SK-N-MC (cell line): Measurements from ENCODE around the gene VAMP8.

Experiments used
- DNase-seq: peaks from one replicate; pipeline ENCODE4 v3.0.0-alpha.2; 2011; ENCODE audit warnings: low read depth, low spot score
- H3K27ac ChIP-seq: fragments of 200-600 bp; sonication (generic); 2 replicates; pipeline ENCODE4 v1.5.1; 2016; ENCODE audit warnings: mixed run types
- H3K36me3 ChIP-seq: fragments of 200-600 bp; sonication (generic); 2 replicates; pipeline ENCODE4 v1.6.1; 2017; ENCODE audit warnings: antibody characterized with exemption, low read length, mixed read lengths; ENCODE audit not compliant: insufficient read depth
- H3K4me3 ChIP-seq: fragments of 200-600 bp; sonication (generic); 2 replicates; pipeline ENCODE4 v1.5.1; 2016
- H3K9ac ChIP-seq: fragments of 200-600 bp; sonication (generic); 2 replicates; pipeline ENCODE4 v1.8.0; 2017; ENCODE audit warnings: mixed run types, mixed read lengths; ENCODE audit not compliant: insufficient read length
- H3K9me3 ChIP-seq: fragments of 200-600 bp; sonication (generic); 2 replicates; pipeline ENCODE4 v1.6.1; 2017; ENCODE audit warnings: low read depth, mild to moderate bottlenecking, antibody characterized with exemption, low read length, moderate library complexity, mixed read lengths
- EZH2 ChIP-seq: fragments of 200-600 bp; sonication (generic); IDR thresholded peaks from one replicate; pipeline ENCODE4 v1.6.1; 2017; ENCODE audit warnings: antibody characterized with exemption
- FOXP2 ChIP-seq: optimal IDR thresholded peaks from 2 replicates; pipeline ENCODE3; 2011; ENCODE audit warnings: mild to moderate bottlenecking, moderate library complexity; ENCODE audit not compliant: insufficient read depth; ENCODE audit errors: extremely low read length, control extremely low read depth
- POLR2AphosphoS5 ChIP-seq: IDR thresholded peaks from 2 replicates; pipeline ENCODE4 v1.6.1; 2012; ENCODE audit warnings: mild to moderate bottlenecking, low read depth, low read length, borderline replicate concordance

VAMP8 gene

DNA sequence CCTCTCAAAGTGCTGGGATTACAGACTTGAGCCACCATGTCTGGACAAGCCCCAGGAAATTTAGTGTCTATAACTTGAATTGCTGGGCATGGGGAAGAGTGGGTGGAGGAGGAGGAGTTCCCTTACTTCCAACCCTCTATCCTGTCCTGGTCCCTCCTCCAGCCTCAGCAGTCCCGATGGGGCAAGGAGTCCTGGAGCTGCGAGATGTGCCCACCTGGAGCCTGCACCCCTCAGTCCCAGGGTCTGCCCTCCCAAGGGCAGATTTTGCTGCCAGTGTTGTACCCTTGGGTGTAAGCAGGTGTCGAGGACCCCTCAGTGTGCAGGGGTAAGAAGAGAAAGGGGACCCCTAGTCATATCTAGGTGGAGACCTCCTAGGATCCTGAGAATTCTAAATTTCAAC, 2.8 kb downstream of the VAMP8 start:
- no peak for DNase-seq
- Histone ChIP-seq H3K36me3 (no peaks in the 10 kb centered on the region), H3K9ac (no peak overlapping the region), H3K4me3 (no peak overlapping the region), H3K27ac (no peak overlapping the region), H3K9me3 (no peaks in the 10 kb centered on the region)
- TF ChIP-seq POLR2AphosphoS5 (no peak), EZH2 (no peak), FOXP2 (no peak)

DNA sequence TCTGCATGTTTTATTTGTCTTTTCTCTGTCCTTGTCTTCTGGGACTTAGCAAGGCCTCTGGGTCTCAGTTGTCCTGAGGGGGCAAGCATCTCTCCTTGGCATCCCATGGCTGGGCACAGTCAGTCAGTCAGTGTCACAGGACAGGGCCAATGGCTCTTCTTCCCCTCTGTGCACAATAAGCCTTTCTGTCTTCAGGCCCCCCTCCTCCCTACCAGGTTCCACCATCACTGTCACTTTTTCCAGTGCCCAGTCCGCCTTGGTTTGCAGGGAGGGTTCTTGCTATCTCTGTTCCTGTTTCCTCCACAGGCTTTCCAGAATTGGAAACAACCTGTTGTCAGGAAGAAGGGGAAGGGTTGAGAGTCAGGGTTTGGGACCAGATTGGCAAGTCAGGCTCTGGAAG, 5.1 kb downstream of the VAMP8 start:
- no peak overlapping the region for H3K27ac ChIP-seq
- no peak overlapping the region for H3K9ac ChIP-seq
- no peak for TF ChIP-seq FOXP2
- no peak for TF ChIP-seq POLR2AphosphoS5
- TF ChIP-seq EZH2: no peak
- H3K9me3 ChIP-seq: no peaks in the 10 kb centered on the region
- H3K4me3 ChIP-seq: no peak overlapping the region
- no peaks in the 10 kb centered on the region for H3K36me3 ChIP-seq
- no peak for DNase-seq

DNA sequence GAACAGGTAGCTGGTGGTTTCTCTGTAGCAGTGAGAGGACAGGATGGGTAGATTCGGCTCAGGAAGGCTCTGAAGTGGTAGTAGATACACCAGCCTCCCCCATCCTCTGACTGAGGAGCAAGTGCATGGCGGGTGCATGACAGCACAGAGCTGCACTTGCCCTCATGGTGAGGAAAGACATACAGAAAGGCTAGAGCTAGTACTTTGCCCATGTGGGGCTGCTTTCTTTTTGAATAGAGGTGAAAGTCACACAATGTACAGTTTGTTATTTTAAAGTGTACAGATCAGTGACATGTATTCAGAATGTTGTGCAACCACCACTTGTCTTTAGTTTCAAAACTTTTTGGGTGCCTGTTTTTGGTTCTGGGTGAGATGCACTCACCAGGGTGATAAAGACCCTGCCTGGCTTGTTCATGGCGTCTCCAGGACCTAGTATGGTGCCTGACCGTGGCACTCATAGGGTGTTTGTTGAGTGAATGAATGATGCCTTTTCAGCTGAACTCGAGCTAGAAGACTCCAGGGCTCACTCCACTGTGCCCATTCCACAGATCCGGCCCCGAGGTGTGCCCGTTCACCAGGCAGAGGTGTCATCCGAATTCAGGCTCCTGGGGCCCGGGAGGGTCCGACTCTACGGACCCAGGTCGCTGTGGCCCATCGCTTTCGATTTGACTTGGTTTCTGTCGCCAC, 6.4 kb downstream of the VAMP8 start:
- Histone ChIP-seq H3K9me3 (no peaks in the 10 kb centered on the region), H3K27ac (no peak overlapping the region), H3K4me3 (no peak overlapping the region), H3K9ac (no peak overlapping the region), H3K36me3 (no peaks in the 10 kb centered on the region)
- TF ChIP-seq FOXP2 (no peak), EZH2 (no peak), POLR2AphosphoS5 (no peak)
- DNase-seq: no peak

DNA sequence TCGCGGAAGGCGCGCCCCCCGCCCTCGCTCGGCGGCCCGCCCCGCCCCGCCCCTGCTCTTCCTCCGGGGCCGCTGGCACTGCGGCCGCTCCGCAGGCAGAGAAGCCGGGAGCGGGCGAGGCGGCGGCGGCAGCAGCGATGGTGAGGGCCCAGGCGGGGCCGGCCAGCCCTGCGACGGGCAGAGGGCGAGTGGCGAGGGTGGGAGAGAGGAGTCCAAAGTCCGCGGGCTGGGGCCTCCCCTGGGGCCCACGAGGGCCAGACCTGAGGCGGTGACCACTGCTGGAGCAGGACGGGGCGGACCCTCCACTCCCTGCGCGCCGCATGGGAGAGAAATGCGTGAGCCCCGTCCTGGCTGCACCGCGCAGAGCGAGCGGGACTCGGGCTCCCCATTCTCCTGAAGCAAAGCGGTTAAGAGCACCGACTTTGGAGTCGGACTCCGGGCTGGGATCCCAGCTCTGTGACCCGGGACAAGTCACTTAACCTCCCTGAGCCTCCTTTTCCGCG, 7.0 kb downstream of the VAMP8 start, which contains the start of gene VAMP5:
TSS of gene VAMP5 (plus strand) at position 78 of the 503 bp plus-strand sequence. CDS start at position 138, 60 bp downstream.
- Histone ChIP-seq H3K9me3 (no peaks in the 10 kb centered on the region), H3K36me3 (no peaks in the 10 kb centered on the region), H3K9ac (no peak within 1 kb of the TSS), H3K27ac (no peak within 1 kb of the TSS), H3K4me3 (no peak within 1 kb of the TSS)
- DNase-seq: no peak
- TF ChIP-seq POLR2AphosphoS5 (no peak), EZH2 (no peak), FOXP2 (no peak)

DNA sequence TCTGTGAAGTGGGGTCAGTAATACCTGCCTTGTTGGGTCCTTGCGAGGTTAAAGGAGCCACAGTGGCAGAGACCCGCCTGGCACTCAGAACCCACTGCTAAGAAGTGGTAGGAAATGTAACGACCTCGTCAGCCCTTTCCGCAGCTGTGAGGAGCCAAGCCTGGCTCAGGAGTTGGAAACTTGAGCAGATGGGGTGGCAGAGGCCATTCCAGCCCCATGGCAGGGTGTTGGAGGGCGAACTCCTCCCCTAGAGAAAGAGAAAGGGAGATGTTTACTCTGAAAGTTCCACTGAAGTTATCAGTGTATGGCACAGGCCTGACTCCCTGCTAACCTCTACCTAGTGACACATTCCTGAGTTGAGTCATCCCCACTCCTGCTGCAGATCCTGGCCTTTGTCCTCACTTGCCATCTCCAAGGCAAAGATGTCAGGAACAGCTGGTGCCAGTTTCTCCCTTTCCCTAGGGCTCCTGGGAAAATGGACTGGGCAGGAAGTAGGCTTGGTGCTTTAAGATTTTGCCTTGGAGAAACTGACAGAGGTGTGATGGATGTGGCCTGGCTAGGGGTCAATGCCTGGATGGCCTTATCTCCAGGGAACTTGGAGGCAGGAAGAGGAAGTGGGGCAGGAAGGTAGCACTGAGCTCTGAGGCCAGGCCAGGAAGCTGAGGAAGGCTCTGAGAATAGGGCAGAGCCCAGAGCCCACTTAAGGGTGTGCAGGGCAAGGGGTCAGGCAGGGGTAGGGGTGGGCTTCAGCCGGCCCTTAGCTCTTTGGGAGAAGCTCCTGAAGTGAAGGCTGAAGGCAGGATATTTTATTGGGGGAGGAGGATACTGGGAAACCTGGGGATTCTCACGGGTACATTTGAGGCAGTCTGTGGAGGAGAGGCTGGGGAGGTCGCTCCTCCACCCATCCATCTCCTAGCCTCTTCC, 7.7 kb downstream of the VAMP8 start:
- TF ChIP-seq FOXP2: no peak
- no peak for TF ChIP-seq EZH2
- no peak for TF ChIP-seq POLR2AphosphoS5
- no peak for DNase-seq
- H3K9me3 ChIP-seq: no peaks in the 10 kb centered on the region
- no peak overlapping the region for H3K9ac ChIP-seq
- no peak overlapping the region for H3K27ac ChIP-seq
- no peaks in the 10 kb centered on the region for H3K36me3 ChIP-seq
- H3K4me3 ChIP-seq: no peak overlapping the region

DNA sequence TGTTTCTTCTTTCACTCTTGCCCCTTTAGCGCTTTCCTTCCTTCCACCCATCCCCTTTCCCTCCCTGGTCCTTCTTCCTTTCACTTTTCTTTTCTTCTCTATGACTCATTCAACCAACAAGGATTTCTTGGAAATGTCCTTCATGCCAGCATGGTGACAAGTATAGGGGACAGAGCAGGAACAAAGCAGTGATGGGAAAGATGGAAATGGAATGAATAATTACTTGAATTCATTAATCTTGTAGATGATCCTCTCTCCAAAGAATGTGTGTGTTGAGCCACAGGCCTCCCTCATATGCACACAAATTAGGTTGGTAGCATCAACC, 8.4 kb downstream of the VAMP8 start:
- Histone ChIP-seq H3K9ac (no peak overlapping the region), H3K36me3 (no peaks in the 10 kb centered on the region), H3K27ac (no peak overlapping the region), H3K4me3 (no peak overlapping the region), H3K9me3 (no peaks in the 10 kb centered on the region)
- no peak for TF ChIP-seq POLR2AphosphoS5
- DNase-seq: no peak

DNA sequence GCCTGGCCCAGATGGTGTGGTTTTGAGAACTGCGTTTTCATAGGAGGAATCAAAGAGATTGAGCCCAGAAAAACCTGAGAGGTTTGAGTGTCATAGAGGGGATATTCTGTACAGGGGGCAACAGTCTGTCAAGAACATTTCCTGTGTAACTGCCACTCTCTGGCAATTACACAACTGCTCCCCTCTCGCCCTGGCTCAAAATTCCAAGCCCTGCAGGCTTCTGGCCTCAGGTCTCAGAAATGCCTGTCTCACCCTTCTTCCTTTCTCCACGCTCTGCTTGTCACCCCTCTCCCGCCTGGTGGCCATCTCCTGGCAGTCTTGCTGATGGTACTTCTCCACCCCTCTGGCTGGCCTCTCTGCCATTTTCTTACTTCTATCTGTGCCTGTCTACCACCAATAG, 10.8 kb downstream of the VAMP8 start:
- H3K9ac ChIP-seq: no peak overlapping the region

DNA sequence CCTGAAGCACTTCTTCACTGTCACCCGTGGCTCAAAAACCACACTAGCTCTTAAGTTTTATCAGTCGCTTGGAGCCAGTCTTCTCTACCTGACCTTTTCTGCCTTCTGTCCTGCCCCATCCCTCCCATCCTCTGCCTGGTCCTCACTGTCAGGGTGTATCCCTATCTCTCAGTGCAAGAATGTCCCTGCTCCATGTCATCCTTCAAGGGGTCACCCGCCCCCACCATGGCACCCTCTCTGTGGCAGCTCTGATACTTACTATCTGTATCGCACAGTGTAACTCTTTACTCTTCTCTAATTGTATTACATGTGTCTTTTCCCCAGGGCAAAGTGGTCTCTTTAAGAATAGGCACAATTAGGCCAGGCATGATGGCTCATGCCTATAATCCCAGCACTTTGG, 11.3 kb downstream of the VAMP8 start:
- no peak for DNase-seq
- H3K36me3 ChIP-seq: no peaks in the 10 kb centered on the region

More for the DNA sequence above, 10.8 kb downstream of the VAMP8 start:
- H3K36me3 ChIP-seq: no peaks in the 10 kb centered on the region
- no peak overlapping the region for H3K4me3 ChIP-seq
- no peaks in the 10 kb centered on the region for H3K9me3 ChIP-seq
- H3K27ac ChIP-seq: no peak overlapping the region
- no peak for DNase-seq
- TF ChIP-seq EZH2 (no peak), POLR2AphosphoS5 (no peak), FOXP2 (no peak)

More for the DNA sequence above, 11.3 kb downstream of the VAMP8 start:
- Histone ChIP-seq H3K9me3 (no peaks in the 10 kb centered on the region), H3K4me3 (no peak overlapping the region), H3K27ac (no peak overlapping the region), H3K9ac (no peak overlapping the region)
- TF ChIP-seq POLR2AphosphoS5: no peak
- TF ChIP-seq EZH2: no peak
- no peak for TF ChIP-seq FOXP2
